HG03175 (cell line): ENCODE results near the gene FNBP1.
"Not testable (repeated sequence)": the region's sequence is repeated elsewhere in the genome, so short reads cannot be mapped to it uniquely, and the experiment has no call there.

Source experiments
- ATAC-seq: cut with Tn5 transposase; IDR thresholded peaks from one replicate; pipeline ENCODE4 v1.9.1; 2021; ENCODE audit warnings: mild to moderate bottlenecking, moderate library complexity; ENCODE audit not compliant: unreplicated experiment

FNBP1 gene

GRCh38 chr9:129996161-129996830, 46.7 kb downstream of the FNBP1 start:
- no peak for ATAC-seq

GRCh38 chr9:129995409-129996160, 47.4 kb downstream of the FNBP1 start:
- no peak for ATAC-seq

- ATAC-seq = no peak
These were observed 48.1 kb downstream of the FNBP1 start for GRCh38 chr9:129994882-129995281.

- not testable (repeated sequence) for ATAC-seq
These were observed 51.9 kb downstream of the FNBP1 start for GRCh38 chr9:129991139-129991538.

GRCh38 chr9:129990269-129991010, 52.5 kb downstream of the FNBP1 start:
- ATAC-seq = no peak

- ATAC-seq = no peak
These were observed 53.2 kb downstream of the FNBP1 start for GRCh38 chr9:129989740-129990139.

- no peak for ATAC-seq
These were observed 53.7 kb downstream of the FNBP1 start for GRCh38 chr9:129989362-129989708.

- ATAC-seq = peak; percentile 61
These were observed 54.2 kb downstream of the FNBP1 start for GRCh38 chr9:129988607-129989361.

- no peak for ATAC-seq
These were observed 55.0 kb downstream of the FNBP1 start for GRCh38 chr9:129987941-129988340.

- ATAC-seq = no peak
These were observed 55.9 kb downstream of the FNBP1 start for GRCh38 chr9:129987047-129987446.

- ATAC-seq = not testable (repeated sequence)
These were observed 58.4 kb downstream of the FNBP1 start for GRCh38 chr9:129984589-129984988.

GRCh38 chr9:129983891-129984290, 59.1 kb downstream of the FNBP1 start:
- no peak for ATAC-seq

GRCh38 chr9:129981180-129981907, 61.6 kb downstream of the FNBP1 start:
- no peak for ATAC-seq

- ATAC-seq = not testable (repeated sequence)
These were observed 62.8 kb downstream of the FNBP1 start for GRCh38 chr9:129980224-129980623.

GRCh38 chr9:129979071-129979745, 63.8 kb downstream of the FNBP1 start:
- no peak for ATAC-seq

- ATAC-seq = no peak
These were observed 70.2 kb downstream of the FNBP1 start for GRCh38 chr9:129972816-129973215.

GRCh38 chr9:129968690-129969485, 74.1 kb downstream of the FNBP1 start:
- ATAC-seq = no peak

- no peak for ATAC-seq
These were observed 77.9 kb downstream of the FNBP1 start for GRCh38 chr9:129964901-129965734.
